ENCODE measurements around the gene ITGA6. TPM values are rescaled to one million over a fixed set of nuclear protein-coding genes. Genes with fewer than 3 reads are reported as not detected.

ITGA6 gene
- polyA plus RNA-seq, 1 donor from 2014 or later, result 14.4 TPM

DNA sequence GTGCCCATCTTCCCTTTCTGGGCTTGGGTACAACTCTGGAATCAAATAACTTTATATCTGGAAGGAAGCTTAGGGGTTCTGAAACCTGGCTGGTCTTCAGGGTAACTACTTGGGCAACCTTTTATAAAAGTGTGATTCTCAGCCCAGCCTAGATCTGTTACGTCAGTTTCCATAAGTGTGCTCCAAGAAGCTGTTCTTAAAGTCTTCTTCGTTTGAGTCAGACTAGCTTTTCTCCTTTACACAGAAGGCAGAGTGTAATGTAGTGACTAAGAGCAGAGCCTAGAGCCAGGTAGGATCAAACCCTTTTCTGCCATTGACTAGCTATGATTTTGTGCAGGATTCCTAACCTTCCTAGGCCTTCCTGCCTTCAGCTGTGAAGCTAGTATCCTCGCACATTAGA lies 5.8 kb downstream of the ITGA6 start:
- H3K9ac ChIP-seq (ENCODE audit: low read length), result no peak overlapping the region
- no peaks in the 10 kb centered on the region for H3F3A ChIP-seq (ENCODE audit: insufficient read depth, low read length, poor library complexity, severe bottlenecking)
- peaks cover 21% of the 10 kb centered on the region for H3K79me2 ChIP-seq (replicated peaks; ENCODE audit: insufficient read depth, low read length)
- no peak overlapping the region for H3K4me3 ChIP-seq (ENCODE audit: low read length)
- H2AFZ ChIP-seq (ENCODE audit: low read depth, low read length), result no peak overlapping the region
- no peak overlapping the region for H3K27ac ChIP-seq (ENCODE audit: low read length)
- no peaks in the 10 kb centered on the region for H4K20me1 ChIP-seq (ENCODE audit: insufficient read depth)
- no peaks in the 10 kb centered on the region for H3K36me3 ChIP-seq (ENCODE audit: insufficient read depth, low read length)
- no peaks in the 10 kb centered on the region for H3K9me2 ChIP-seq (ENCODE audit: insufficient read depth, low read length)
- peaks cover 9% of the 10 kb centered on the region for H3K27me3 ChIP-seq (ENCODE audit: insufficient read depth, low read depth, low read length)
- no peak for TF ChIP-seq SMC3 (conservative IDR thresholded peaks at IDR 0.05; ENCODE audit: poor library complexity)
- TF ChIP-seq, protein P1, sequence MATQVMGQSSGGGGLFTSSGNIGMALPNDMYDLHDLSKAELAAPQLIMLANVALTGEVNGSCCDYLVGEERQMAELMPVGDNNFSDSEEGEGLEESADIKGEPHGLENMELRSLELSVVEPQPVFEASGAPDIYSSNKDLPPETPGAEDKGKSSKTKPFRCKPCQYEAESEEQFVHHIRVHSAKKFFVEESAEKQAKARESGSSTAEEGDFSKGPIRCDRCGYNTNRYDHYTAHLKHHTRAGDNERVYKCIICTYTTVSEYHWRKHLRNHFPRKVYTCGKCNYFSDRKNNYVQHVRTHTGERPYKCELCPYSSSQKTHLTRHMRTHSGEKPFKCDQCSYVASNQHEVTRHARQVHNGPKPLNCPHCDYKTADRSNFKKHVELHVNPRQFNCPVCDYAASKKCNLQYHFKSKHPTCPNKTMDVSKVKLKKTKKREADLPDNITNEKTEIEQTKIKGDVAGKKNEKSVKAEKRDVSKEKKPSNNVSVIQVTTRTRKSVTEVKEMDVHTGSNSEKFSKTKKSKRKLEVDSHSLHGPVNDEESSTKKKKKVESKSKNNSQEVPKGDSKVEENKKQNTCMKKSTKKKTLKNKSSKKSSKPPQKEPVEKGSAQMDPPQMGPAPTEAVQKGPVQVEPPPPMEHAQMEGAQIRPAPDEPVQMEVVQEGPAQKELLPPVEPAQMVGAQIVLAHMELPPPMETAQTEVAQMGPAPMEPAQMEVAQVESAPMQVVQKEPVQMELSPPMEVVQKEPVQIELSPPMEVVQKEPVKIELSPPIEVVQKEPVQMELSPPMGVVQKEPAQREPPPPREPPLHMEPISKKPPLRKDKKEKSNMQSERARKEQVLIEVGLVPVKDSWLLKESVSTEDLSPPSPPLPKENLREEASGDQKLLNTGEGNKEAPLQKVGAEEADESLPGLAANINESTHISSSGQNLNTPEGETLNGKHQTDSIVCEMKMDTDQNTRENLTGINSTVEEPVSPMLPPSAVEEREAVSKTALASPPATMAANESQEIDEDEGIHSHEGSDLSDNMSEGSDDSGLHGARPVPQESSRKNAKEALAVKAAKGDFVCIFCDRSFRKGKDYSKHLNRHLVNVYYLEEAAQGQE (IDR thresholded peaks at IDR 0.05; ENCODE audit: borderline replicate concordance), result no peak
- TF ChIP-seq EZH2 (IDR thresholded peaks at IDR 0.05; ENCODE audit: borderline replicate concordance, insufficient read depth, low read length, poor library complexity, severe bottlenecking), result no peak
- no peak for TF ChIP-seq TAF1 (IDR thresholded peaks at IDR 0.05; ENCODE audit: low read depth)
- TF ChIP-seq POLR2AphosphoS5 (IDR thresholded peaks at IDR 0.05), result no peak
- no peak for TF ChIP-seq MXI1 (conservative IDR thresholded peaks at IDR 0.05; ENCODE audit: poor library complexity, severe bottlenecking)
- TF ChIP-seq EP300 (conservative IDR thresholded peaks at IDR 0.05; ENCODE audit: poor library complexity, severe bottlenecking), result no peak
- no peak overlapping the region for H3K4me2 ChIP-seq (ENCODE audit: low read length)
- no peaks in the 10 kb centered on the region for H3K9me3 ChIP-seq (ENCODE audit: low read length)

DNA sequence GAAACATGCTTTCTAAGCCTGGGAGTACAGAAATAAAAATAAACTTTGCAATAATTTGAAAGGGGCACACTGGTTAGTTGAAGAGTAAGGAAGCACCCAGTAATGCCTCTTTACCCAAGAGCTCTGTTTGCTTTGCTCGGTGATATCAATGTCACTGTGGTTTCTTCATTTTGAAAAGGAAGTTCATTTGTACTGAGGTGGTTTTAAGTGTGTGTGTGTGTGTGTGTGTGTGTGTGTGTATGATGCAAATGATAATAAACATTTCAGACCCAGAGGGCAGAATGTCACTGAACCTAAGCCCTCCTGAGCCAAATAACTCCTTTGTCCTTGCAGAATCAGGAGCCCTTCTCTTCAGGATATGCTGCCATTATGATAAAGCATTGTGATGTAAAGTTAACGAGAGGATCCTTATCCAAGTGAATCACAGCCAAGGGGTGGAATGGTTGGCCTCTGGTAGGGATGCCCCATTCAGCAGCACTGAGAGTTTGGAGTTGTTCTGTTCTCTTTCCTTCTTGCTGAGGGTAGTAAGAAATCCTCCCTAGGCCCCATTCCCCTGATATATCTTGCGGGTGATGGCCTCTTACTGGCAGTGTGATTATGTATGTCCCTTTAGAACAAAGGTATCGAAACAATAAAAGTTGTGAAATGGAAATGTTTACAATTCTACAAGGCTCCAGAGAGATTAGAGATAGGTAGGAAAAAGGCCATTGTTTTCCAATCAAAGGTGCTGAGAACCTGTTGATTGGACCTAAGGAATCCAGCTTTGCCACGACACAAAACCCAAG lies 7.6 kb downstream of the ITGA6 start:
- Histone ChIP-seq H3K9me3 (ENCODE audit: low read length) (no peaks in the 10 kb centered on the region), H3K79me2 (replicated peaks; ENCODE audit: insufficient read depth, low read length) (peaks cover 20% of the 10 kb centered on the region), H3K27ac (ENCODE audit: low read length) (no peak overlapping the region), H2AFZ (ENCODE audit: low read depth, low read length) (no peak overlapping the region), H3K9ac (ENCODE audit: low read length) (no peak overlapping the region), H4K20me1 (ENCODE audit: insufficient read depth) (no peaks in the 10 kb centered on the region), H3K4me3 (ENCODE audit: low read length) (no peak overlapping the region), H3K4me2 (ENCODE audit: low read length) (no peak overlapping the region), H3K36me3 (ENCODE audit: insufficient read depth, low read length) (no peaks in the 10 kb centered on the region), H3K9me2 (ENCODE audit: insufficient read depth, low read length) (no peaks in the 10 kb centered on the region), H3F3A (ENCODE audit: insufficient read depth, low read length, poor library complexity, severe bottlenecking) (no peaks in the 10 kb centered on the region), H3K27me3 (ENCODE audit: insufficient read depth, low read depth, low read length) (no peaks in the 10 kb centered on the region)
- TF ChIP-seq, protein P2, sequence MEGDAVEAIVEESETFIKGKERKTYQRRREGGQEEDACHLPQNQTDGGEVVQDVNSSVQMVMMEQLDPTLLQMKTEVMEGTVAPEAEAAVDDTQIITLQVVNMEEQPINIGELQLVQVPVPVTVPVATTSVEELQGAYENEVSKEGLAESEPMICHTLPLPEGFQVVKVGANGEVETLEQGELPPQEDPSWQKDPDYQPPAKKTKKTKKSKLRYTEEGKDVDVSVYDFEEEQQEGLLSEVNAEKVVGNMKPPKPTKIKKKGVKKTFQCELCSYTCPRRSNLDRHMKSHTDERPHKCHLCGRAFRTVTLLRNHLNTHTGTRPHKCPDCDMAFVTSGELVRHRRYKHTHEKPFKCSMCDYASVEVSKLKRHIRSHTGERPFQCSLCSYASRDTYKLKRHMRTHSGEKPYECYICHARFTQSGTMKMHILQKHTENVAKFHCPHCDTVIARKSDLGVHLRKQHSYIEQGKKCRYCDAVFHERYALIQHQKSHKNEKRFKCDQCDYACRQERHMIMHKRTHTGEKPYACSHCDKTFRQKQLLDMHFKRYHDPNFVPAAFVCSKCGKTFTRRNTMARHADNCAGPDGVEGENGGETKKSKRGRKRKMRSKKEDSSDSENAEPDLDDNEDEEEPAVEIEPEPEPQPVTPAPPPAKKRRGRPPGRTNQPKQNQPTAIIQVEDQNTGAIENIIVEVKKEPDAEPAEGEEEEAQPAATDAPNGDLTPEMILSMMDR (IDR thresholded peaks at IDR 0.05; ENCODE audit: poor library complexity, severe bottlenecking), result no peak
- TF ChIP-seq SMC3 (conservative IDR thresholded peaks at IDR 0.05; ENCODE audit: poor library complexity), result no peak
- TF ChIP-seq, protein P1 (IDR thresholded peaks at IDR 0.05; ENCODE audit: borderline replicate concordance), result no peak
- no peak for TF ChIP-seq EP300 (conservative IDR thresholded peaks at IDR 0.05; ENCODE audit: poor library complexity, severe bottlenecking)

Measured in neural cell (in vitro differentiated cells).